ENCODE data around the gene ZFYVE28. TPM values are rescaled to one million over a fixed set of nuclear protein-coding genes. Genes with fewer than 3 reads are reported as not detected.

ZFYVE28 gene
- total RNA-seq, 2 donors from 2014 or later = 7.4 to 8.4 TPM

GRCh38 chr4:2273657-2274319 lies 144.7 kb downstream of the ZFYVE28 start:
- intact Hi-C loops (cut with DNase I) = no loop called here
- no peak for DNase-seq (ENCODE audit: low spot score)

- intact Hi-C loops (cut with DNase I) = no loop called here
Measured at GRCh38 chr4:2273221-2273620, 145.2 kb downstream of the ZFYVE28 start.

GRCh38 chr4:2272828-2273120 lies 145.7 kb downstream of the ZFYVE28 start:
- intact Hi-C loops (cut with DNase I) = no loop called here
- DNase-seq (ENCODE audit: low spot score) = no peak

More at GRCh38 chr4:2273221-2273620, 145.2 kb downstream of the ZFYVE28 start:
- no peak for DNase-seq (ENCODE audit: low spot score)

GRCh38 chr4:2272026-2272827 lies 146.2 kb downstream of the ZFYVE28 start:
- no peak for DNase-seq (ENCODE audit: low spot score)
- intact Hi-C loops (cut with DNase I) = no loop called here

- no peak for DNase-seq (ENCODE audit: low spot score)
- intact Hi-C loops (cut with DNase I) = no loop called here
Measured at GRCh38 chr4:2271279-2272025, 147.0 kb downstream of the ZFYVE28 start.

GRCh38 chr4:2270341-2271165 lies 147.9 kb downstream of the ZFYVE28 start:
- intact Hi-C loops (cut with DNase I) = no loop called here
- DNase-seq (ENCODE audit: low spot score) = no peak

- DNase-seq (ENCODE audit: low spot score) = no peak
- intact Hi-C loops (cut with DNase I) = loop anchor here in 1 of 2 donors (10.0 kb wide), 1 partner anchor 145 kb away; the partner anchor contains the start of genes CFAP99 and ZFYVE28
Measured at GRCh38 chr4:2269618-2270163, 148.8 kb downstream of the ZFYVE28 start.

GRCh38 chr4:2269206-2269531 lies 149.3 kb downstream of the ZFYVE28 start:
- no peak for DNase-seq (ENCODE audit: low spot score)
- intact Hi-C loops (cut with DNase I) = loop anchor here in 1 of 2 donors (10.0 kb wide), 1 partner anchor 146 kb away; the partner anchor contains the start of genes CFAP99 and ZFYVE28

GRCh38 chr4:2268357-2269205 lies 149.9 kb downstream of the ZFYVE28 start:
- intact Hi-C loops (cut with DNase I) = loop anchor here in 1 of 2 donors (10.0 kb wide), 1 partner anchor 146 kb away; the partner anchor contains the start of genes CFAP99 and ZFYVE28
- no peak for DNase-seq (ENCODE audit: low spot score)

GRCh38 chr4:2267841-2268240 lies 150.6 kb downstream of the ZFYVE28 start:
- intact Hi-C loops (cut with DNase I) = loop anchor here (2.0 to 10.0 kb wide), 2 partner anchors 39 to 147 kb away; partner anchors contain the start of genes CFAP99 (in 1 of the 2) and ZFYVE28 (in 1 of the 2)
- DNase-seq (ENCODE audit: low spot score) = no peak

- no peak for DNase-seq (ENCODE audit: low spot score)
- intact Hi-C loops (cut with DNase I) = loop anchor here (2.0 to 10.0 kb wide), 2 partner anchors 39 to 147 kb away; partner anchors contain the start of genes CFAP99 (in 1 of the 2) and ZFYVE28 (in 1 of the 2)
Measured at GRCh38 chr4:2267320-2267811, 151.1 kb downstream of the ZFYVE28 start.

GRCh38 chr4:2266821-2267220 lies 151.6 kb downstream of the ZFYVE28 start:
- intact Hi-C loops (cut with DNase I) = loop anchor here (2.0 to 10.0 kb wide), 2 partner anchors 38 to 148 kb away; partner anchors contain the start of genes CFAP99 (in 1 of the 2) and ZFYVE28 (in 1 of the 2)

GRCh38 chr4:2266181-2266580 lies 152.3 kb downstream of the ZFYVE28 start:
- DNase-seq (ENCODE audit: low spot score) = no peak
- intact Hi-C loops (cut with DNase I) = loop anchor here (2.0 to 10.0 kb wide), 2 partner anchors 37 to 149 kb away; partner anchors contain the start of genes CFAP99 (in 1 of the 2) and ZFYVE28 (in 1 of the 2)

More at GRCh38 chr4:2266821-2267220, 151.6 kb downstream of the ZFYVE28 start:
- no peak for DNase-seq (ENCODE audit: low spot score)

- intact Hi-C loops (cut with DNase I) = loop anchor here (2.0 to 10.0 kb wide), 2 partner anchors 37 to 149 kb away; partner anchors contain the start of genes CFAP99 (in 1 of the 2) and ZFYVE28 (in 1 of the 2)
- no peak for DNase-seq (ENCODE audit: low spot score)
Measured at GRCh38 chr4:2265113-2266110, 153.0 kb downstream of the ZFYVE28 start.

GRCh38 chr4:2264481-2265041 lies 153.9 kb downstream of the ZFYVE28 start:
- intact Hi-C loops (cut with DNase I) = loop anchor here in 1 of 2 donors (10.0 kb wide), 1 partner anchor 150 kb away; the partner anchor contains the start of genes CFAP99 and ZFYVE28
- no peak for DNase-seq (ENCODE audit: low spot score)
